H9 (cell line): ENCODE data around the gene DPM3. TPM values are rescaled to one million over a fixed set of nuclear protein-coding genes. Genes with fewer than 3 reads are reported as not detected.

Source experiments
- DNase-seq: peaks from one replicate; pipeline ENCODE4 v3.0.0-alpha.2; 2017
- H2AFZ ChIP-seq: one replicate; pipeline ENCODE4 v1.6.1; 2013; ENCODE audit warnings: mild to moderate bottlenecking, low read length, control low read depth, moderate library complexity
- H2AK5ac ChIP-seq: 2 replicates; pipeline ENCODE4 v1.6.1; 2013; ENCODE audit warnings: low read length, control low read depth, mixed read lengths; ENCODE audit not compliant: insufficient read length
- H2BK120ac ChIP-seq: one replicate; pipeline ENCODE4 v1.6.1; 2013; ENCODE audit warnings: low read depth, mild to moderate bottlenecking, low read length, control low read depth, inconsistent platforms; ENCODE audit not compliant: poor library complexity, severe bottlenecking
- H2BK12ac ChIP-seq: 2 replicates; pipeline ENCODE4 v1.6.1; 2013; ENCODE audit warnings: low read length, control low read depth, mixed read lengths, low read depth; ENCODE audit not compliant: insufficient read length
- H2BK15ac ChIP-seq: 2 replicates; pipeline ENCODE4 v1.6.1; 2013; ENCODE audit warnings: low read depth, low read length, control low read depth
- H2BK20ac ChIP-seq: one replicate; pipeline ENCODE4 v1.6.1; 2013; ENCODE audit warnings: low read depth, mild to moderate bottlenecking, low read length, control low read depth, inconsistent platforms; ENCODE audit not compliant: poor library complexity, severe bottlenecking
- H2BK5ac ChIP-seq: 2 replicates; pipeline ENCODE4 v1.6.1; 2013; ENCODE audit warnings: low read length, control low read depth, mixed read lengths; ENCODE audit not compliant: insufficient read length
- H3K14ac ChIP-seq: 2 replicates; pipeline ENCODE4 v1.6.1; 2013; ENCODE audit warnings: low read length, control low read depth; ENCODE audit not compliant: insufficient read depth
- H3K18ac ChIP-seq: 2 replicates; pipeline ENCODE4 v1.6.1; 2013; ENCODE audit warnings: low read depth, mild to moderate bottlenecking, mixed read lengths, low read length, control low read depth; ENCODE audit not compliant: insufficient read length
- H3K23ac ChIP-seq: 2 replicates; pipeline ENCODE4 v1.6.1; 2013; ENCODE audit warnings: low read length, control low read depth, mixed read lengths, low read depth; ENCODE audit not compliant: insufficient read length
- H3K23me2 ChIP-seq: 2 replicates; pipeline ENCODE4 v1.6.1; 2013; ENCODE audit warnings: low read depth, mild to moderate bottlenecking, mixed read lengths, low read length, control low read depth; ENCODE audit not compliant: insufficient read length, poor library complexity, severe bottlenecking
- H3K27ac ChIP-seq: 2 replicates; pipeline ENCODE4 v1.5.1; 2013; ENCODE audit warnings: low read length, control low read depth, mixed read lengths, low read depth; ENCODE audit not compliant: insufficient read length
- H3K27me3 ChIP-seq: 2 replicates; pipeline ENCODE4 v1.6.1; 2013; ENCODE audit warnings: low read length, control low read depth, inconsistent platforms; ENCODE audit not compliant: insufficient read depth
- H3K4ac ChIP-seq: 2 replicates; pipeline ENCODE4 v1.6.1; 2013; ENCODE audit warnings: low read depth, mild to moderate bottlenecking, control low read depth, inconsistent platforms, low read length, moderate library complexity
- H3K4me1 ChIP-seq: 2 replicates; pipeline ENCODE4 v1.6.1; 2013; ENCODE audit warnings: low read length, control low read depth, inconsistent platforms; ENCODE audit not compliant: insufficient read depth
- H3K4me2 ChIP-seq: 2 replicates; pipeline ENCODE4 v1.6.1; 2013; ENCODE audit warnings: low read length, control low read depth, mixed read lengths; ENCODE audit not compliant: insufficient read length, insufficient read depth
- H3K56ac ChIP-seq: 2 replicates; pipeline ENCODE4 v1.6.1; 2013; ENCODE audit warnings: low read depth, mild to moderate bottlenecking, mixed read lengths, low read length, control low read depth; ENCODE audit not compliant: insufficient read length
- H3K79me1 ChIP-seq: 2 replicates; pipeline ENCODE4 v1.6.1; 2013; ENCODE audit warnings: low read depth, mild to moderate bottlenecking, moderate library complexity, low read length, control low read depth, inconsistent platforms; ENCODE audit not compliant: insufficient read depth, poor library complexity, severe bottlenecking
- H3K79me2 ChIP-seq: 2 replicates; pipeline ENCODE4 v1.6.1; 2013; ENCODE audit warnings: low read length, control low read depth, inconsistent platforms; ENCODE audit not compliant: insufficient read depth
- H3K9ac ChIP-seq: 2 replicates; pipeline ENCODE4 v1.6.1; 2013; ENCODE audit warnings: low read length, control low read depth, mixed read lengths; ENCODE audit not compliant: insufficient read length; ENCODE audit errors: extremely low read depth
- H3K9me3 ChIP-seq: one replicate; pipeline ENCODE4 v1.6.1; 2013; ENCODE audit warnings: low read depth, low read length, inconsistent platforms; ENCODE audit not compliant: control insufficient read depth
- H3T11ph ChIP-seq: one replicate; pipeline ENCODE4 v1.6.1; 2013; ENCODE audit warnings: mild to moderate bottlenecking, low read length, control low read depth, inconsistent platforms
- H4K20me1 ChIP-seq: one replicate; pipeline ENCODE4 v1.6.1; 2013; ENCODE audit not compliant: control insufficient read depth, insufficient read length, insufficient read depth
- H4K5ac ChIP-seq: 2 replicates; pipeline ENCODE4 v1.6.1; 2013; ENCODE audit warnings: low read depth, mild to moderate bottlenecking, mixed read lengths, low read length, control low read depth; ENCODE audit not compliant: insufficient read length
- H4K8ac ChIP-seq: replicated peaks from 2 replicates; pipeline ENCODE4 v1.6.1; 2013; ENCODE audit warnings: low read length, control low read depth, mixed read lengths, low read depth; ENCODE audit not compliant: insufficient read length
- H4K91ac ChIP-seq: 2 replicates; pipeline ENCODE4 v1.6.1; 2013; ENCODE audit warnings: low read depth, mild to moderate bottlenecking, moderate library complexity, mixed read lengths, low read length, control low read depth; ENCODE audit not compliant: insufficient read length
- H3K27ac Mint-ChIP-seq, 3 experiments: 2 replicates in 2 of 3; 3 replicates in 1 of 3; pipeline ENCODE4 v1.8.0; 2020 to 2021; ENCODE audit warnings: mixed read lengths in 3 of 3, mild to moderate bottlenecking in 1 of 3, moderate library complexity in 1 of 3
- H3K27me3 Mint-ChIP-seq: 2 replicates; pipeline ENCODE4 v1.8.0; 2021; ENCODE audit warnings: low read depth, mild to moderate bottlenecking, moderate library complexity, mixed read lengths
- H3K36me3 Mint-ChIP-seq, 3 experiments: 2 replicates in 2 of 3; 3 replicates in 1 of 3; pipeline ENCODE4 v1.8.0; 2020 to 2021; ENCODE audit warnings: low read depth in 3 of 3, mixed read lengths in 3 of 3; ENCODE audit not compliant: insufficient read depth in 1 of 3
- H3K4me1 Mint-ChIP-seq, 2 experiments: 2 replicates each; pipeline ENCODE4 v1.8.0; 2020; ENCODE audit warnings: mixed read lengths in 2 of 2
- H3K4me3 Mint-ChIP-seq, 2 experiments: 2 replicates in 1 of 2; 3 replicates in 1 of 2; pipeline ENCODE4 v1.8.0; 2020 to 2021; ENCODE audit warnings: mild to moderate bottlenecking in 2 of 2, mixed read lengths in 2 of 2, moderate library complexity in 1 of 2
- H3K9me3 Mint-ChIP-seq, 2 experiments: 2 replicates in 1 of 2; 3 replicates in 1 of 2; pipeline ENCODE4 v1.8.0; 2020; ENCODE audit warnings: mild to moderate bottlenecking in 2 of 2, mixed read lengths in 2 of 2, moderate library complexity in 1 of 2
- CTCF ChIP-seq: fragments of 200-600 bp; sonication (generic); conservative IDR thresholded peaks from 3 replicates; pipeline ENCODE4 v1.8.0; 2021; ENCODE audit warnings: antibody characterized with exemption, mild to moderate bottlenecking
- WGBS: extraction: QIAGEN DNeasy Blood & Tissue Kit; methylation state at CpG from one replicate; pipeline ENCODE4 v1.1.7; 2013; ENCODE audit warnings: missing lambda C conversion rate, low lambda C conversion rate, mixed read lengths; ENCODE audit not compliant: insufficient read length; ENCODE audit errors: extremely low coverage; 5-methylcytosine and 5-hydroxymethylcytosine counted together
- total RNA-seq: library from RNA; stranded (reverse); gene quantifications from 2 replicates; pipeline ENCODE4 v1.2.1, GENCODE V29; 2021

The DPM3 gene
- total RNA-seq, 1 experiment from 2014 or later = 48.5 TPM

DNA sequence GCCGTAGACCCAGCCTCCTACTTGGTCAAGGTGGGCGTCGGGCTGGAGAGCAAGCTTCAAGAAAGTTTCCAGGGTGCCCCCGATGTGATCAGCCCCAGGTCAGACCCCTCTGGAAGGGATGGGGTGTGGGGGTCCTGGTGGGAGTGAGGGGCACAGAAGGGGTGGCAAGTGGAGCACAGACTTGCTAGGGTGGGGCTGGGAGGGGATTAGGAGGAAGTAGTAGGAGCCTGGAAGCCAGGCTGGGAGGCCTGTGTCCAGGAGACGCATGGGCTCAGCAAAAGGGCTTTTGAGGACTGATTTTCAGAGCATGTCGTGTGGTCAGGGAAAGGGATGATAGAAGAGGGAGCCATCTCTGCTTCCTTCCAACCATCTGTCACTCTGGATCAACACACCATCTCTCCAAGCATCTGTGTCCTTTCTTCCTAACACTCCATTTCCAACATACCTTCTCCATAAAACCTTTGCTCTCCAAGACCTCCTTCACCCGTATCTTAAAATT is 41.8 kb upstream of the DPM3 start:
- Mint-ChIP-seq H3K9me3 (no peaks in the 10 kb centered on the region), H3K36me3 (peaks cover 35 to 63% (median 52%) of the 10 kb centered on the region in 3 experiments)

More for the DNA sequence above, 41.8 kb upstream of the DPM3 start:
- no peaks in the 10 kb centered on the region for H3K23me2 ChIP-seq
- no peak for TF ChIP-seq CTCF
- no peak for DNase-seq
- H3K4me1 ChIP-seq = peaks cover 3% of the 10 kb centered on the region
- no peaks in the 10 kb centered on the region for H3K27me3 ChIP-seq
- H2BK120ac ChIP-seq = no peak overlapping the region
- H3K18ac ChIP-seq = no peak overlapping the region
- H3K79me2 ChIP-seq = no peaks in the 10 kb centered on the region
- H4K8ac ChIP-seq = no peak overlapping the region
- no peak overlapping the region for H2BK20ac ChIP-seq
- no peak overlapping the region for H3K9ac ChIP-seq
- no peak overlapping the region for H3K14ac ChIP-seq
- no peaks in the 10 kb centered on the region for H3K9me3 ChIP-seq
- 100% methylated on average over 1 of the region's 7 CpGs for WGBS
- no peaks in the 10 kb centered on the region for H4K20me1 ChIP-seq
- no peaks in the 10 kb centered on the region; the same call in 1 of the 2 replicates for H3K27me3 Mint-ChIP-seq
- no peak overlapping the region for H3K23ac ChIP-seq
- H3K27ac Mint-ChIP-seq = no peak overlapping the region
- H3K79me1 ChIP-seq = no peaks in the 10 kb centered on the region
- H2BK5ac ChIP-seq = no peak overlapping the region
- H4K5ac ChIP-seq = no peak overlapping the region
- H3K4me1 Mint-ChIP-seq = peaks cover 14 to 19% of the 10 kb centered on the region in 2 experiments
- no peak overlapping the region for H3K4me3 Mint-ChIP-seq
- no peak overlapping the region for H3T11ph ChIP-seq
- H3K56ac ChIP-seq = no peak overlapping the region
- H3K27ac ChIP-seq = no peak overlapping the region
- no peak overlapping the region for H2BK12ac ChIP-seq
- no peak overlapping the region for H2AFZ ChIP-seq
- H3K4me2 ChIP-seq = no peak overlapping the region
- H2BK15ac ChIP-seq = no peak overlapping the region
- no peak overlapping the region for H4K91ac ChIP-seq
- no peak overlapping the region for H2AK5ac ChIP-seq
- H3K4ac ChIP-seq = no peak overlapping the region
